Measurements from ENCODE around the gene PMEPA1.

GRCh38 chr20:57732226-57732625, 22.4 kb upstream of the PMEPA1 start:
- TF ChIP-seq POLR2AphosphoS5 (IDR thresholded peaks at IDR 0.05; ENCODE audit: borderline replicate concordance, low read depth, low read length) (no peak), EZH2 (IDR thresholded peaks at IDR 0.05) (no peak)
